CD4-positive, alpha-beta T cell treated with Interleukin-1 beta for 1 hour (primary cell): Measurements from ENCODE around the gene BTBD17.

Experiments used
- DNase-seq, 2 donors: peaks; one replicate each; pipeline ENCODE4 v3.0.0-alpha.2; 2020 to 2022

The BTBD17 gene

DNA sequence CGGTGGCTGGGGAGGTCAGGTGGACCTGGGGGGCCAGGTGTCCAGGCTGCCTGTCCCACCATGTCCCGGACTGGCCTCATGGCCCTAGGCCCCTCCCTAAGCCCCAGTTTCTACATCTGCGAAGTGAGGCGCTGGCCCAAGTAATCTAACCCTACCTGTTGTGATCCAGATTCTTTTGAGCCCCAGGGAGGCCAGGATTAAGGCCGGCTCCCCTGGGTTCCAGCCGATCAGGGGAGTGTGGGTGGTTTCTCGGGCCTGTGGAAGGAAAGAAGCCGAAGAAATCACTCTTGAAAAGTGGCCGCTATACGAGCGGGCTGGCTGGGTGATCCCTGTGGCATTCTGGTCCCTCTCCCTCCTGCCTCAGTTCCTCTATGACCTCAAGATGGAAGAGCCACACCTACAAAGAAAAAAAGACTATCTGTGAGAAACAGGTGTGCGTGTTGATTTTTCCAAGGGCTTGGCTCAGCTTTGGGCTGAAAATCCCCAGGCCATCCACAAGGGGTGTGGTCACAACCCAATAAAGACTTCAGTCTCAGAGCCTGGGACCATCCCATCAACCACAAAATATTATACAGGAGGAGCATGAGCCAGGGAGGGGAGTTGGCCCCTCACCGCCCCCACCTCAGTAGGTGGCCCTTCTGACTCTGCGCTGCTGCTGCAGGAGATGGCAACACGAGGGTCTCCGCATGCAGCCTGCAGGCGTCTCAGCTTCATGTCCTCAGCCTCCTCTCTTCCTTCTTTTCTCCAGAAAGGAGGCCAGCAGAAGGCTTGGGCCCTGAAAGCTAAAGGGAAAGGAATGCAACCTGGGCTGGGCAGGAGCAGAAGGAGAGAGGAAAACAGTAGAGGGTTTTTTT is 25.9 kb upstream of the BTBD17 start:
- DNase-seq = no peak

DNA sequence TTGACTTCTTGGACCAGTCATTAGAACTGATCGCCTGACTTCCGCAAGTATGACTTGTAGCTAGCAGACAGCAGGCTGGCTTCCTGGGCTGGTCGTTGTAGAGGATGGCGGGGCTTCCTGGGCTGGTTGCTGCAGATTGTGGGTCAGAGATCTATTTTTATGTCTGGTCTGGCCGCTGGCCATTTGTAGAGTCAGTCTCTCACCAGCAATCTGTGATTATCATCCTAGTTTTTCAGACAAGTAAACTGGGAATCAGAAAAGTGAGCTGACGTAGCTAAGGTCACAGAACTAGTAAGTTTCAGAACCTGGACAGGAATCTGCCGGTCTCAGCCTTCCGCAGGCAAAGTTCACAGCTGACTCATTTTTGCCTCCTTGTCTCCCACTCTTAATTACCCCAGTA is 24.7 kb upstream of the BTBD17 start:
- DNase-seq = no peak

DNA sequence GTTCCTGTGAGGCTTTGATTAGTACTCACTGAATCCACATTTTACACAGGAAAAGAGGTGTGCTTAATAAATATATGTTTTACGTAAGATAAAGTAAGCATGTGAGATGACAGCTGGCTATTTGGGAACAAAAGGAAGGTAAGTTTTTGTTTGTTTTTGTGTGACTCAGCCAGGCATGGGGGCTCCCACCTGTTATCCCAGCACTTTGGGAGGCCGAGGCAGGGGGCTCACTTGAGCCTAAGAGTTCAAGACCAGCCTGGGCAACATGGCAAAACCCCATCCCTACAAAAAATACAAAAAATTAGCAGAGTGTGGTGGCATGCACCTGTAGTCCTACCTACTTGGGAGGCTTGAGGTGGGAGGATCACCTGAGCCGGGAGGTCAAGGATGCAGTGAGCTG is 23.5 kb upstream of the BTBD17 start:
- DNase-seq = no peak

GRCh38 chr17:74383141-74383540 is 21.5 kb upstream of the BTBD17 start:
- DNase-seq = no peak

DNA sequence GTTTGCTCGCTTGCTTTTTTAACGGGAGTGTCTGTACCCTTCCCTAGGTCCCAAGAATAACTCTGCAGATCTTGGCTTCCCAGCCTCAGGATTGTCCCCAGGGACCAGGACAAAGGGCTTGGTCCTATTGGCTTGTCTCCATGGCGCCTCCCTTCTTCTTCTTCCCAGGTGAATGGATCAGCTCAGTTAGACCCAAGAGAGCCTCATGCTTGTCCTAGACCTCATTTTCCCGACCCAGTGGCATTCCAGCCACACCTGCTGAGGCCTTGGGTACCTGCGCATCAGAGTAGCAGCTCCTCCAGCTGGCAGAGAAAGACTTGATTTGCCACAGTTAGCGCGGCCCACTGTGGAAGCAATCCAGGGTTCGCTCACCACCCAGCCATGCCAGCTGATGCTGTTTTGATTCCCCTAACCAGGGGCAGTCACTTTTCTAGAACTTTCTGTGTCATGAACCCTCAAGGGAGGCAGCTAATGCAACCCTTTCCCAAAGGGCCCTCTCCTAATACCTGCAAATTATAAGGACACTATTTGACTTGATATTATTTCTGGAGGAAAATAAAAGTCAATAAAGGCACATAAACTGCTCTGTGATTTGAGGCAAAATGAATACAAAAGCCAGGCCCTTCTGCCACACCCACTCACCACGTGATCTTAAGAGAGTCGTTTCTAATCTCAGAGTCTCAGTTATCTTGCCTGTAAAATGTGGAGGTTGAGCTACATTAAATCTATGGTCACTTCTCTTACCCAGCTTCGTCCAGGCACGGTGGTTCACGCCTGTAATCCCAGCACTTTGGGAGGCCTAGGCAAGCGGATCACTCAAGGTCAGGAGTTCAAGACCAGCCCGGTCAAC is 19.5 kb upstream of the BTBD17 start:
- DNase-seq = no peak

- no peak for DNase-seq
Measured at GRCh38 chr17:74380086-74380958, 18.7 kb upstream of the BTBD17 start.

DNA sequence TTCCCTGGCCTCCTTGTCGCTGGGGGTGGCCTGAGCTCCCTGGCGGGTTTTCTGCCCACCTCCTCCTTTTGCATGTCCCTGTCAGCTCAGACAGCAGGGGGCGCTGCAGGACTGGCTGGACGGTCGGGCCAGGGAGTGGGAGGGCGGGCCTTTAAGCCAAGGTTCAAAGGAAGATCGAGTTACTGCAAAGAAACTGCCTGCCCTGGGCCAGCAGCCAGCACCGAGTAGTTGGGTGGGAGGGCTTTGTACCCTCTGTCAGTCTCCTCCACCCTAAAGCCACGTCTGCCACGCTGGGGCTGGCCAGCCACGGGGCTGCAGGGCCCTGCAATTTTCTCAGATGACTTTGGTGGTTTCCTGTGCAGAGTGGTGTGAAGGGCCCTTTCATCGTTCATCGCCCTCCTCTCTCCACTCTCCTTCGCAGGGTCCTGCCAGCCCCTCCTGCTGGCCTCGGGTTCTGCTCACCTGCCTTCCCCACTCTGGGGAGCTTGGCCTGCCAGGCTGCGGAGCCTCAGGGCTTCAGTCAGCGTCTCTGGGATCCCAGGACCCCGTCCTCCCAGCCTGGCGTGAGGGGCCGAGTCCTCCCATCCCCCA is 17.9 kb upstream of the BTBD17 start:
- peak; percentile 87 to 90 for DNase-seq

DNA sequence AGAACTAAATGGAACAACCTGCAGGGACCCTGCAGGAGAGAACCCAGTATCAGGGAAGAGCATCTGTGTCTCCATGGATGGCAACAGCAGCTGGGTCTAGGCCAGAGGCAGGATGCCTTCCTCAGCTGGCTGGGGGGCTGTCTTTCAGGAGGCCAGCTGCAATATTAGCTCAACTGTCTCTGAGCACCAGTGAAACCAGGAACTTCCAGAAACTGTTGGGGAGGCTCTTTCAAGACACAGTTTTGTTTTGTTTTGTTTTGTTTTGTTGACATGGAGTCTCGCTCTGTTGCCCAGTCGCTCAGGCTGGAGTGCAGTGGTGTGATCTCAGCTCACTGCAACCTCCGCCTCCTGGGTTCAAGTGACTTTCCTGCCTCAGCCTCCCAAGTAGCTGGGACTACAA is 13.2 kb upstream of the BTBD17 start:
- no peak for DNase-seq

DNA sequence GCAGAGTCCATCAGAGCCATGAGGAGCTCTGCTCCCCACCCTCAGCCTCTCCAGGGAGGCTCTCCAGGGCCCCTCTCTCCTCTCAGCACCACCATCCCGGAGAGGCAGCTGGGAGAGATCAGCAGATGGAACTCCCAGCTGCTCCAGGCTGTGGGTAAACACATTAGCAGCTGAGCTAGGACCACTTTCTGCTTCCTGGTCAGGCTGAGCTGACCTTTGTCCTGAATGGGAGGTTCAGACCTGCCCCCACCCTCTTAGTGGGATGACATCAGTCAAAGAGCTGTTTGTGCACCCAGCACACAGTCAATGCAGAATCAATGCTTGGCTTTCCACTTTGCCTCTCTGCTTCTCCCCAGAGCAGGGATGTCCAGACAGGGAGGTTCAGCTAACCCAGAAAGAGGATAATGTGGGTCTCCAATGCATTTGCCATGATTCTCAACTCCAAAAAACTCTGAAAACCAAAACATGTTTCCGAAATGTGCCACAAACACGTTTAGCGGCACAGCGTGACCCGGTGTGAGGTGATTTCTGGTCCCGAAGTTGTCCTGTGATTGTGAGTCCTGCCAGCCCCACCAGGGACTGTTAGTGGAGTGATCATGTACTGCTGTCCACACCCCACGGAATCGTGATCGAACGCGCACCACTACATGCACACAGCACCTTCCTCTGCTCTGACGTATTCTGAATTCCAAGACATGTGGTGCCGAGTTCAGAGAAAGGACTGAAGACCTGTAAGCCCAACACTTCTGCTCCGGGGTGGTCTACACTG is 12.4 kb upstream of the BTBD17 start:
- no peak for DNase-seq

GRCh38 chr17:74372426-74372825 is 10.8 kb upstream of the BTBD17 start:
- DNase-seq = no peak

- DNase-seq = no peak
Measured at GRCh38 chr17:74371653-74372147, 10.0 kb upstream of the BTBD17 start.

GRCh38 chr17:74369665-74370490 is 8.2 kb upstream of the BTBD17 start:
- no peak for DNase-seq

GRCh38 chr17:74369221-74369620 is 7.6 kb upstream of the BTBD17 start:
- peak; percentile 57 to 63 for DNase-seq

DNA sequence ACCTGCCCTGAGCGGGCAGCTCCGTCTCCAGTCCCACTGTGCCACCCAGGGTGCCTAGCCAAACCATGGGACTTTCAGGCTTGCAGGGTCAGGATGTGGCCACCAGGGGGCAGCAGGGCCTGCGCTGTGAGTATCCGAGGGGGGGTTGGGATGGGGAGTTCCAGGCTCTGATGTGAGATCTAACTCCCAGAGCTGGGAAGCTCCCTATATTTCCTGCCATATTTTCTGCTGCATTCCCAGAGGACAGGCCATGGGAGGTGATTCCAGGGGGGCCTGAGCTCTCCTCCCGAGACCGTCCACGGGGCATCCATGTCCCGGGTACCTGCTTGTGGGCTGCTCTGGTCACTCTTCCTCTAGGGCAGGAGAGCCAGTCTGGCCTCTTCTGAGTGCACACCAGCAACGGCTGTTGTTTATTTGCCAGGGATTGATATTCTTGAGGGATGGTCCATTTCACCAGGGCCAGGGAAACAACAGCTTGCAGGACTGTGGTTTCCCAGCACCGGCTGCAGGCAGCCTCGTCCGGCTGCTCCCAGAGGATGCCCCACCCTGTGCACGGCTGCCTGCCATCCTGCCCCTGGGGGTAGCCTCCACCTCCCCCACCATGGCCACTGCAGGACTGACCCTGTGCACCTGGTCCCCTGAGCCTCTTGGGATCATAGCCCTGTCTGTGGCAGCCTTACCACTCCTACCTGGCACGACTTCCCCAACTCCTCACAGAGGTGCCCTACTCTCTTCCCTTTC is 6.8 kb upstream of the BTBD17 start:
- DNase-seq = peak; percentile 67 to 78

- DNase-seq = no peak
Measured at GRCh38 chr17:74367206-74367605, 5.5 kb upstream of the BTBD17 start, which contains the start of gene GPR142. GPR142 (plus strand) TSS chr17:74367506; CDS start chr17:74369541, 2,035 bp downstream.

DNA sequence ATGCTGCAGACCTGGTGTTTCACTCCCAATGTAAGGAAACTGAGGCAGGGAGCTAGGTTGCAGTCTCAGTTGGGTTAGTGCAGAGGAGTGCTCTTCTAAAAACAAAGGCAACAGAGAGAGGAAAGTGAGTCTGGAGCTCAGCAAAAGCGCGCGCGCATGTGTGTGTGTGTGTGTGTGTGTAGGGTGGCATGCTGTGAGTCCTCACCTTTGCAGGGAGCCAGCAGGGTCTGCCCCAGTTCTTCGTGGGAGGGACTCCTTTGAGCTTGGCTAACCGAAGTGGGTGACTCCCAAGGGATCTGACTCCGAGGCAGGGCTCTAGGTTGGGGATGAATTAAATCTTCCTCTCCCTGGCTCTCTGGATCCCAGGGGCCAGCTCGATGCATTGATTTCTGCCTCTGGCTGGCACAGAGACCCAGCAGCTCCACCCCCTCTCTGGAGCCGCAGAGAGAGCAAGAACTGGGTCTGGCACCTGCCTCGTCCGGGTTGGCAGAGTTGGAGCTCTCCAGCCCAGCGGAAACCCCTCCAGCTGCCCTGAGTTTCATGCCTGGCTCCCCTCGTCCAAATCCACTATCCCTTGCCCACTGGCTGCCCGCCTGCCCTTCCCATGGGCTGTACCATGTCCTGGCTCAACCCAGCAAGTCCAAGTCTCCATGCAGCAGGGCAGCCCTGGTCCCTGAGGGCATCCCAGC is 1.3 kb upstream of the BTBD17 start:
- no peak for DNase-seq

DNA sequence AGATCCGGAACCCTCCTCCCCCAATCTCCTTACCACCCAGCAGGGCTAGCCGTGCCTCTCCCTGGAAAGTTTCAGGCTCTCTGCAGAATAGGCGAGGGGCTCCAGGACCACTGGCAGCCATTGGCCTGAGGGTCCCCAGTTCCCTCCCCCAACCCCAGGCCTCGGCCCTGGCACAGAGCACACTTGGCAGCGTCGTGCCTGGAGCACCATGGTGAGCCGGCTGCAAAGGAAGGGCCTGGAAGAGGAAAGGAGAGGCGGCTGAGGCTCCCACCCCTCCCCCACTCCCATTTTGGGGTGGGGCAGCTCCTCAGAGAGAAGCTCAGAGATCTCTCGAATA is 369 bp upstream of the BTBD17 start:
- no peak for DNase-seq

DNA sequence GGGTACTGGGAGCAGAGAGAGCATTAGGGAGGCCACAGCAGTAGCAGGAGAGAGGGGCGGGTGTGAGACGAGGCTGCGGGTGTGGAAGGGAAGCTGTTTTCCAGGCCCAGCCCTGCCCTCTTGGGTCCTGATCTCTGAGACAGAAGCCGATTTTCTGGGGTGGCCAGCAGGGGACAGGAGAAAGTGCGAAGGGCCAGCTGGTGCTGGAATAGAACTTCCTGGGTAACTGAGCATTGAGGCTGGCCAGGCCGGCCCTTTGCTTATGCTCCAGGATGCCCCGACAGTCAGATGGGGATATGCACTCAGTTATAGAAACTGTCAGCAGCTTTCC is 804 bp downstream of the BTBD17 start:
- DNase-seq = no peak

- no peak for DNase-seq
Measured at GRCh38 chr17:74359916-74360315, 1.8 kb downstream of the BTBD17 start.

DNA sequence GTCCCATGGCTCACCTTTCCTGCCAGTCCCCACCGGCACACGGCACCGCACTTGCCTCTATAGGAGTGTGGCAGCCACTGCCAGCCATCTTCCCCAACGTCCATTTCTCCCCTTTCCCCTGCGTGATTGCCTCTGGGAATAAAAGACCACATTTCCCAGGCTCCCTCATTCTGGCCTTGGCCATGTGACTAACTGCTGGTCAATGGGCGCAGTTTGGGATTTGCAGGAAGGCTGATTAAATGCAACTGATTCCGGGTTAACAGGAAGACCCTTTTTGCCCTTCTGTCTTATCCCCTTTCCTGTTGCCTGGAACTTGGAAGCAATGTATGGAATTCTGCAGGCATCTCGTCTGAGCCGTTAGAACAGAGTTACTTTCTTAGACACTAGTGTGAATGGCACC is 3.0 kb downstream of the BTBD17 start:
- no peak for DNase-seq
